HCT116 (cell line): Measurements from ENCODE around the gene TUT4.

Source experiments
- CTCF ChIP-seq, 3 experiments: fragments of 200-600 bp in 1 of 3; sonication (generic) in 1 of 3; IDR thresholded peaks in 2 of 3; conservative IDR thresholded peaks in 1 of 3; 2 replicates each; pipeline ENCODE4 v1.5.1; 2012 to 2017; ENCODE audit warnings: low read depth in 2 of 3, low read length in 2 of 3, antibody characterized with exemption in 1 of 3, borderline replicate concordance in 1 of 3, control low read depth in 1 of 3, mild to moderate bottlenecking in 1 of 3, mixed read lengths in 1 of 3, mixed run types in 1 of 3, moderate library complexity in 1 of 3; ENCODE audit not compliant: insufficient read depth in 1 of 3
- POLR2A ChIP-seq: IDR thresholded peaks from 2 replicates; pipeline ENCODE4 v1.7.0; 2011; ENCODE audit warnings: borderline replicate concordance; ENCODE audit not compliant: insufficient read depth, insufficient read length; ENCODE audit errors: extremely low read depth
- RAD21 ChIP-seq: IDR thresholded peaks from 2 replicates; pipeline ENCODE4 v1.6.1; 2012; ENCODE audit warnings: low read depth, mild to moderate bottlenecking
- ZNF274 ChIP-seq: fragments of 200-500 bp; sonication (Bioruptor generic); IDR thresholded peaks from 2 replicates; pipeline ENCODE4 v1.6.1; 2014; ENCODE audit warnings: mild to moderate bottlenecking, low read depth, low read length, inconsistent platforms

- no peak for TF ChIP-seq CTCF (IDR thresholded peaks at IDR 0.05 in 2 of 3, conservative IDR thresholded peaks at IDR 0.05 in 1 of 3; ENCODE audit: borderline replicate concordance in 1 of 3, insufficient read depth in 1 of 3, low read depth in 2 of 3, low read length in 2 of 3)
- no peak for TF ChIP-seq POLR2A
- TF ChIP-seq RAD21 = no peak
- no peak for TF ChIP-seq ZNF274
Measured at GRCh38 chr1:52544665-52545525, 8.0 kb downstream of the TUT4 start.
